Stimulated activated CD8-positive, alpha-beta memory T cell treated with anti-CD3 and anti-CD28 coated beads, Interleukin-4, amount 100 ng/mL, for 48 hours (primary cell): ENCODE data around the gene MRPL57.
"Not testable (repeated sequence)": the region's sequence is repeated elsewhere in the genome, so short reads cannot be mapped to it uniquely, and the experiment has no call there.

Experiments
- DNase-seq: peaks from one replicate; pipeline ENCODE4 v3.0.0-alpha.2; 2020

MRPL57 gene

GRCh38 chr13:21176215-21176981 is at the start of gene MRPL57, which contains the start of gene SKA3:
Gene MRPL57, plus strand, starts transcription at chr13:21176658. Its CDS starts 259 bp downstream, at chr13:21176917.
Gene SKA3, minus strand, starts transcription at chr13:21176552. Its CDS starts 75 bp downstream, at chr13:21176477.
- DNase-seq, result peak; percentile 95

GRCh38 chr13:21130116-21130515 is 46.3 kb upstream of the MRPL57 start:
- DNase-seq, result no peak

GRCh38 chr13:21133077-21133476 is 43.4 kb upstream of the MRPL57 start:
- no peak for DNase-seq

- DNase-seq, result no peak
Observed at GRCh38 chr13:21134475-21134874, 42.0 kb upstream of the MRPL57 start.

GRCh38 chr13:21135833-21136232 is 40.6 kb upstream of the MRPL57 start:
- not testable (repeated sequence) for DNase-seq

GRCh38 chr13:21137696-21138095 is 38.8 kb upstream of the MRPL57 start:
- no peak for DNase-seq

GRCh38 chr13:21138561-21138960 is 37.9 kb upstream of the MRPL57 start:
- no peak for DNase-seq

GRCh38 chr13:21139374-21139773 is 37.1 kb upstream of the MRPL57 start:
- DNase-seq, result no peak

- no peak for DNase-seq
Observed at GRCh38 chr13:21142766-21143165, 33.7 kb upstream of the MRPL57 start.

- no peak for DNase-seq
Observed at GRCh38 chr13:21147827-21148226, 28.6 kb upstream of the MRPL57 start.

- DNase-seq, result no peak
Observed at GRCh38 chr13:21148557-21149258, 27.8 kb upstream of the MRPL57 start.

GRCh38 chr13:21149568-21149967 is 26.9 kb upstream of the MRPL57 start:
- DNase-seq, result no peak

GRCh38 chr13:21150013-21150412 is 26.4 kb upstream of the MRPL57 start:
- DNase-seq, result no peak

GRCh38 chr13:21152251-21152899 is 24.1 kb upstream of the MRPL57 start:
- DNase-seq, result no peak

- no peak for DNase-seq
Observed at GRCh38 chr13:21164631-21165030, 11.8 kb upstream of the MRPL57 start.

- DNase-seq, result not testable (repeated sequence)
Observed at GRCh38 chr13:21165606-21166005, 10.9 kb upstream of the MRPL57 start.

- DNase-seq, result no peak
Observed at GRCh38 chr13:21171420-21171819, 5.0 kb upstream of the MRPL57 start.

GRCh38 chr13:21173767-21174166 is 2.7 kb upstream of the MRPL57 start:
- not testable (repeated sequence) for DNase-seq

GRCh38 chr13:21175656-21176214 is 723 bp upstream of the MRPL57 start:
- no peak for DNase-seq

- DNase-seq, result peak; percentile 49
Observed at GRCh38 chr13:21176982-21177284, 475 bp downstream of the MRPL57 start.

GRCh38 chr13:21181671-21182070 is 5.2 kb downstream of the MRPL57 start:
- no peak for DNase-seq

GRCh38 chr13:21186410-21186809 is 10.0 kb downstream of the MRPL57 start:
- not testable (repeated sequence) for DNase-seq

- DNase-seq, result not testable (repeated sequence)
Observed at GRCh38 chr13:21194756-21195155, 18.3 kb downstream of the MRPL57 start.
